PC-9 (cell line): ENCODE measurements around the gene TRPV6. TPM values are rescaled to one million over a fixed set of nuclear protein-coding genes. Genes with fewer than 3 reads are reported as not detected.

Source experiments
- BruUV-seq: library from RNA; stranded (reverse); fragments of 400-500 nt; replicated peaks from 2 replicates; lab custom pipeline; 2021; lab: Mats Ljungman, UMichigan
- CTCF ChIA-PET: fragments of 300-600 bp; sonication (Branson Sonifier 250); formaldehyde crosslinking; loops from one replicate; lab custom pipeline; 2022; ENCODE audit warnings: antibody characterized with exemption; lab: Charles Lee
- POLR2A ChIA-PET: fragments of 300-600 bp; sonication (Branson Sonifier 250); formaldehyde crosslinking; loops from one replicate; lab custom pipeline; 2022; ENCODE audit warnings: antibody characterized with exemption; ENCODE audit not compliant: unreplicated experiment; lab: Charles Lee
- DNase-seq, 2 experiments: peaks; one replicate each; pipeline versions ENCODE4 v3.0.0 to v3.0.0-alpha.2; 2015 to 2022; ENCODE audit warnings: mixed read lengths in 1 of 2
- H2AFZ ChIP-seq: fragments of 200-600 bp; sonication (generic); 2 replicates; pipeline ENCODE4 v1.8.1; 2017; ENCODE audit warnings: antibody characterized with exemption
- H3F3A ChIP-seq: fragments of 200-600 bp; sonication (generic); 2 replicates; pipeline ENCODE4 v1.8.1; 2017; ENCODE audit warnings: antibody characterized with exemption, mild to moderate bottlenecking, low read depth; ENCODE audit not compliant: insufficient read depth
- H3K27ac ChIP-seq: fragments of 200-600 bp; sonication (generic); 2 replicates; pipeline ENCODE4 v1.6.1; 2016; ENCODE audit warnings: mixed run types
- H3K27me3 ChIP-seq: fragments of 200-600 bp; sonication (generic); 2 replicates; pipeline ENCODE4 v1.6.1; 2016; ENCODE audit warnings: low read depth, mixed run types; ENCODE audit not compliant: insufficient read depth
- H3K36me3 ChIP-seq: fragments of 200-600 bp; sonication (generic); 2 replicates; pipeline ENCODE4 v1.6.1; 2016; ENCODE audit warnings: low read depth, mixed run types
- H3K4me1 ChIP-seq: fragments of 200-600 bp; sonication (generic); replicated peaks from 2 replicates; pipeline ENCODE4 v1.6.1; 2016; ENCODE audit warnings: mixed run types; ENCODE audit not compliant: insufficient read depth
- H3K4me2 ChIP-seq: fragments of 200-600 bp; sonication (generic); 2 replicates; pipeline ENCODE4 v1.6.1; 2017; ENCODE audit warnings: mixed run types
- H3K4me3 ChIP-seq: fragments of 200-600 bp; sonication (generic); 2 replicates; pipeline ENCODE4 v1.6.1; 2016; ENCODE audit warnings: mixed run types
- H3K79me2 ChIP-seq: fragments of 200-600 bp; sonication (generic); 2 replicates; pipeline ENCODE4 v1.6.1; 2017; ENCODE audit warnings: low read depth, mixed run types
- H3K9me2 ChIP-seq: fragments of 200-600 bp; sonication (generic); 2 replicates; pipeline ENCODE4 v1.8.1; 2017; ENCODE audit warnings: mild to moderate bottlenecking; ENCODE audit not compliant: insufficient read depth
- H3K9me3 ChIP-seq: fragments of 200-600 bp; sonication (generic); 2 replicates; pipeline ENCODE4 v1.8.1; 2016; ENCODE audit warnings: low read depth; ENCODE audit not compliant: insufficient read depth
- H4K20me1 ChIP-seq: fragments of 200-600 bp; sonication (generic); 2 replicates; pipeline ENCODE4 v1.8.1; 2017; ENCODE audit not compliant: insufficient read depth
- EZH2 ChIP-seq: fragments of 200-600 bp; sonication (generic); IDR thresholded peaks from 2 replicates; pipeline ENCODE4 v1.8.0; 2017; ENCODE audit warnings: antibody characterized with exemption, low read depth
- intact Hi-C: fragments of 100-400 bp; cut with micrococcal nuclease; formaldehyde crosslinking; loops from one replicate; pipeline ENCODE4 v1.10.0; 2022; ENCODE audit not compliant: unreplicated experiment
- total RNA-seq: library from RNA; stranded (reverse); gene quantifications from 2 replicates; pipeline ENCODE4 v1.2.3, GENCODE V29; 2021
- TF ChIP-seq, protein P1 (sequence below): fragments of 200-600 bp; sonication (generic); conservative IDR thresholded peaks from 2 replicates; pipeline ENCODE4 v1.6.1; 2017; ENCODE audit warnings: mixed run types, antibody characterized with exemption, mild to moderate bottlenecking, moderate library complexity

Gene TRPV6
- total RNA-seq, 1 experiment from 2014 or later, result 14.7 TPM

DNA sequence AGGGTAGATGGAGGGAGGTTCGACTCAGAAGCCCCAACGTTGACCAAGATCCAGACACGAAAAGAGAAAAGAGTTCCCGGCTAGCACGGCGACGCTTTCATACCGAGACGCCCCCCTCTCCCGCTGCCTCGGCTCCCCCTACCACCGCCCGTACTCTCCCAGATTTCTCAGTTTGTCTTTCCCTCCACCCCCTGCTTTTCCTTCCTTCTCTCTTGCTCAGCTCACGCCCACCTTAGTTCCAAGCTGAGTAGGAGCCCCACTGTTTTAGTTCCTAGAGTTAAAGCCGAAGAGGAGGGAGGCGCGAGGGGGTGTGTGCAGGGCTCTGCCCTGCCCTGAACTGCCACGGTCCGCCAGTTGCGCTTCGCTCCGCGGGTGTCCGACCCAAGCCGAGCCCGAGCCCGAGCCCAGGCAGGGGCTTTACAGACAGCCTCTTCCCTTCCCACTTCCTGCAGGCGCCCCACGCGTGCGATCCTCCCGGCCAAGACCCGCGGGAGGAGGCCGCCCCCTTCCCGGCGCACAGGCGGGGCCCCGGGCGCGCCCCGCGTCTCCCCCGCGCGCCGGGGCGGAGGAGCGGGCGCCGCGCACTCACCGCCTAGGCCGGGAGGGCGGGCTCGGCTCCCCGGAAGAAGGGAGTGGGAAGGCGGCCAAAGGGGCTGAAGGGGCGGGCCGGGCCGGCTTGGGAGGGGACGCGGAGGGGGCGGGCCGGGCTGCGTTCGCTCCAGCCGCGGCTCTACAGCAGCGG, 31.0 kb downstream of the TRPV6 start, which contains the start of gene EPHB6:
EPHB6 (plus strand) TSS at position 705 of the 742 bp plus-strand sequence. CDS start 8,152 bp downstream, outside the sequence.
- peak within 1 kb of the TSS; percentile 81 for H3K4me2 ChIP-seq
- H3K9me3 ChIP-seq, result no peaks in the 10 kb centered on the region
- H2AFZ ChIP-seq, result peak within 1 kb of the TSS; percentile 82
- no peaks in the 10 kb centered on the region for H3K36me3 ChIP-seq
- POLR2A ChIA-PET, result interaction anchor here (0.6 to 1.6 kb wide), 4 partner anchors 32 to 395 kb away, joined by 3 to 5 read pairs (median 4); no protein-coding TSS in a partner anchor
- BruUV-seq, result no TSS peak
- intact Hi-C loops, result loop anchor here (1.0 to 2.0 kb wide), 11 partner anchors 28 to 531 kb away; no protein-coding TSS in a partner anchor
- CTCF ChIA-PET, result interaction anchor here (0.6 to 1.6 kb wide), 9 partner anchors 10 to 407 kb away, joined by 3 to 10 read pairs (median 3); no protein-coding TSS in a partner anchor
- H3K79me2 ChIP-seq, result peaks cover 32% of the 10 kb centered on the region
- peak within 1 kb of the TSS; percentile 95 for H3K4me3 ChIP-seq
- no peak for TF ChIP-seq EZH2
- TF ChIP-seq, protein P1, sequence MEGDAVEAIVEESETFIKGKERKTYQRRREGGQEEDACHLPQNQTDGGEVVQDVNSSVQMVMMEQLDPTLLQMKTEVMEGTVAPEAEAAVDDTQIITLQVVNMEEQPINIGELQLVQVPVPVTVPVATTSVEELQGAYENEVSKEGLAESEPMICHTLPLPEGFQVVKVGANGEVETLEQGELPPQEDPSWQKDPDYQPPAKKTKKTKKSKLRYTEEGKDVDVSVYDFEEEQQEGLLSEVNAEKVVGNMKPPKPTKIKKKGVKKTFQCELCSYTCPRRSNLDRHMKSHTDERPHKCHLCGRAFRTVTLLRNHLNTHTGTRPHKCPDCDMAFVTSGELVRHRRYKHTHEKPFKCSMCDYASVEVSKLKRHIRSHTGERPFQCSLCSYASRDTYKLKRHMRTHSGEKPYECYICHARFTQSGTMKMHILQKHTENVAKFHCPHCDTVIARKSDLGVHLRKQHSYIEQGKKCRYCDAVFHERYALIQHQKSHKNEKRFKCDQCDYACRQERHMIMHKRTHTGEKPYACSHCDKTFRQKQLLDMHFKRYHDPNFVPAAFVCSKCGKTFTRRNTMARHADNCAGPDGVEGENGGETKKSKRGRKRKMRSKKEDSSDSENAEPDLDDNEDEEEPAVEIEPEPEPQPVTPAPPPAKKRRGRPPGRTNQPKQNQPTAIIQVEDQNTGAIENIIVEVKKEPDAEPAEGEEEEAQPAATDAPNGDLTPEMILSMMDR, result no peak
- H3K4me1 ChIP-seq, result peaks cover 47% of the 10 kb centered on the region
- H3K27ac ChIP-seq, result peak within 1 kb of the TSS; percentile 83
- no peaks in the 10 kb centered on the region for H3K9me2 ChIP-seq
- H3K27me3 ChIP-seq, result no peaks in the 10 kb centered on the region
- peak; percentile 68 to 90 for DNase-seq
- H3F3A ChIP-seq, result peaks cover 9% of the 10 kb centered on the region
- no peaks in the 10 kb centered on the region for H4K20me1 ChIP-seq

DNA sequence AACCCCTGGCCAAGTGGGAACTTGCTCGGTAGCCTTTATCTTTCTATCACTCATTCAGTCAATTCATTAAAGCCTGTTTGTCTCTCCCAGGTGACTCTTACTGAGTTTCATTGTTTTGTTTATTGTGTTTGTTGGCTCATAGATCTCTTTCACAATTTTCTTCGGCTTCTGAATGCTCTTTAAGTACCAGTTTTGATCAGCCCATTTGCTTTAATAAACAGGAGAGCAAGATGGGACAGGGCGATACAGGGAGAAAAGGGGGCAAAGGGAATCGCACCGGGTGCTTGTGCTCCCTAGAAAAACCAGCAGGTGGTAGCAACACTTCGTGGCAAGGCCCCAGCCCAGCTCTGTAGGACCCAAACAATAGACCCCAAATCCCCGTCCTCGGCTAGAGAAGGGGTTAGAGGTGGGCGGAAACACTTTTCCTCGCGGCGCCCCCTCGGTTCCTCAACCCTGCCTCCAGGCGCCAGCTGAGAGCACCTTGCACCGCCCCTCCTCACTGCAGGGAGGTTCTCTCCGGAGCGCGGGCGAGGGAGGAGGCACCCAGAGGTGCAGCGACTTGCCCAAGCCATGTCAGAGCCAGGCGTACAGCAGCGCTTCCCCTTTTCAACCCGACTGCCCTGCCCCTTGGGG, 31.7 kb downstream of the TRPV6 start:
- peaks cover 9% of the 10 kb centered on the region for H3F3A ChIP-seq
- peak overlapping the region; percentile 95 for H3K4me3 ChIP-seq
- TSS peak; percentile 60 for BruUV-seq
- no peaks in the 10 kb centered on the region for H4K20me1 ChIP-seq
- no peaks in the 10 kb centered on the region for H3K9me2 ChIP-seq
- CTCF ChIA-PET, result interaction anchor here (1.0 to 1.6 kb wide), 2 partner anchors 11 to 56 kb away, joined by 3 to 4 read pairs; no protein-coding TSS in a partner anchor
- peak overlapping the region; percentile 81 for H3K4me2 ChIP-seq
- H3K36me3 ChIP-seq, result no peaks in the 10 kb centered on the region
- TF ChIP-seq, protein P1, result peak; percentile 92
- TF ChIP-seq EZH2, result no peak
- intact Hi-C loops, result loop anchor here (1.0 to 2.0 kb wide), 10 partner anchors 28 to 496 kb away; no protein-coding TSS in a partner anchor
- H3K9me3 ChIP-seq, result no peaks in the 10 kb centered on the region
- peaks cover 40% of the 10 kb centered on the region for H3K4me1 ChIP-seq
- H3K27me3 ChIP-seq, result no peaks in the 10 kb centered on the region
- peak overlapping the region; percentile 82 for H2AFZ ChIP-seq
- POLR2A ChIA-PET, result interaction anchor here (0.5 to 0.6 kb wide), 2 partner anchors 56 to 557 kb away, joined by 3 to 6 read pairs; no protein-coding TSS in a partner anchor
- peaks cover 32% of the 10 kb centered on the region for H3K79me2 ChIP-seq
- DNase-seq, result peak; percentile 78 to 85
- peak overlapping the region; percentile 83 for H3K27ac ChIP-seq

DNA sequence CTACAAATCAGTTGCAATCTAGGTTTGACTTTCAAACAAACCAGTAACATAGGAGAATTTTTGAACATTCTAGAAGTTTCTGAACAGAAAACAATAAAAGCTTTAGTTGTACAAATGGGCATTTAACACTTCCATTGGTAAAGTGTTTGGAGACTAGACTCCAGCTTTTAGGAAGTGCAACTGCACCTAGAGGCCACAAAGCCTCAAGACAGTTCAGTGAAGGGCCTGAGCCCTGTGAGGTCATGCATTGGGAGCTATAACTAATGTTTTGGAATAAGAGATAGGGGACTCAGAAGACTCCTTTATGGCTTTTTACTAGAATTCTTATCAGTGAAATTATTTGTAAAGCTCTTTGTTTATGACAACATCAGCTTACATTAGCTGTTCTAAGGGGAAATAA, 33.6 kb downstream of the TRPV6 start:
- intact Hi-C loops, result no loop called here
- Histone ChIP-seq H2AFZ (no peak overlapping the region), H3K79me2 (peaks cover 19% of the 10 kb centered on the region), H3K4me3 (no peak overlapping the region), H3K27me3 (no peaks in the 10 kb centered on the region), H4K20me1 (no peaks in the 10 kb centered on the region), H3F3A (peaks cover 9% of the 10 kb centered on the region), H3K36me3 (no peaks in the 10 kb centered on the region), H3K9me3 (no peaks in the 10 kb centered on the region), H3K9me2 (no peaks in the 10 kb centered on the region), H3K4me2 (no peak overlapping the region), H3K27ac (no peak overlapping the region), H3K4me1 (peaks cover 33% of the 10 kb centered on the region)
- no TSS peak for BruUV-seq
- ChIA-PET CTCF (no interaction called here), POLR2A (interaction anchor here (0.7 kb wide), 1 partner anchor 43 kb away, joined by 5 read pairs; no protein-coding TSS in a partner anchor)
- DNase-seq, result no peak
- TF ChIP-seq, protein P1, result no peak
- TF ChIP-seq EZH2, result no peak
